Spinal cord (tissue), 10 donors: Measurements from ENCODE around the gene PPP2R2C. TPM values are rescaled to one million over a fixed set of nuclear protein-coding genes. Genes with fewer than 3 reads are reported as not detected.

Experiments used
- DNase-seq, 6 donors: peaks; one replicate each; pipeline versions ENCODE4 v3.0.0 to v3.0.0-alpha.2; 2013 to 2015; ENCODE audit warnings: low spot score in 6 of 6, low read depth in 4 of 6
- H3K27ac ChIP-seq: one replicate; pipeline ENCODE4 v1.5.1; 2013; ENCODE audit warnings: low read depth, low read length, control low read depth
- H3K27me3 ChIP-seq: one replicate; pipeline ENCODE4 v1.6.1; 2013; ENCODE audit warnings: low read length; ENCODE audit not compliant: control insufficient read depth, insufficient read depth
- H3K36me3 ChIP-seq: one replicate; pipeline ENCODE4 v1.6.1; 2013; ENCODE audit warnings: low read length; ENCODE audit not compliant: control insufficient read depth, insufficient read depth
- H3K4me1 ChIP-seq: one replicate; pipeline ENCODE4 v1.6.1; 2013; ENCODE audit warnings: low read length; ENCODE audit not compliant: control insufficient read depth, insufficient read depth
- H3K4me3 ChIP-seq: one replicate; pipeline ENCODE4 v1.5.1; 2013; ENCODE audit warnings: low read depth, low read length, control low read depth
- H3K9me3 ChIP-seq: one replicate; pipeline ENCODE4 v1.6.1; 2013; ENCODE audit warnings: low read length; ENCODE audit not compliant: control insufficient read depth, insufficient read depth
- WGBS: methylation state at CpG from one replicate; pipeline ENCODE4 v1.1.5; 2013; ENCODE audit warnings: missing lambda C conversion rate; ENCODE audit not compliant: insufficient coverage; 5-methylcytosine and 5-hydroxymethylcytosine counted together
- polyA plus RNA-seq, 2 donors: library from polyadenylated mRNA; unstranded; fragments of 120-200 nt; gene quantifications; one replicate each; pipeline ENCODE4 v1.2.1, GENCODE V29; 2013; ENCODE audit not compliant: insufficient read length in 2 of 2
- total RNA-seq, 2 donors: library from RNA; depleted of rRNA in 1 of 2; stranded (reverse); fragments of 120-200 nt in 1 of 2; fragments of >200 nt in 1 of 2; gene quantifications; one replicate each; pipeline versions ENCODE4 v1.2.3 to v1.2.4, GENCODE V29; 2013 to 2014
- donor health status: healthy.

The PPP2R2C gene
- total and polyA plus RNA-seq, 4 donors: 17.2 to 114 (median 75.1) TPM

DNA sequence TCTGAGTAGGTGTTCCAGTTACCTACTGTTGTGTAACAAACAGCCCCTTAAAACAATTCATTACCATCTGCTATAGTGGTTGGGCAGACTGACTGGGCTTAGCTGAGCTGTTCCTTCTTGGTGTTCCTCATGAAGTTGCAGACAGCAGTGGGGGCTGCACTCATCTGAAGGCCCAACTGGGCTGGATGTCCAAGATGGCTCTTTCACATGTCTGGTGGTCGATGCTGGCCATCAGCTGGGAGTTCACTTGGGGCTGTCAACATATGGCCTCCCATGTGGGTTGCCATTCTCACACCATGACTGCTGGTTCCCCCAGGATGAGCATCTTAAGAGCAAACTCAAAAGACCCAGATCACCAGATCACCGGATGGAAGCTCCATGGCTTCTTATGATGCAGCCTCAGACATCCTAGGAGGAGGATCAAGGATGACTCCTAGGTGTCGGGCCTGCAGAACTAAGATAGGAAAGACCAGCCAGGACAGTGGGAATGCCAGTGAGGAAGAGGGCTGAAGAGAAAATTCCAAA, 34.3 kb upstream of the PPP2R2C start:
- Histone ChIP-seq H3K4me1 (peaks cover 3% of the 10 kb centered on the region), H3K4me3 (no peak overlapping the region), H3K36me3 (no peaks in the 10 kb centered on the region), H3K27ac (no peak overlapping the region), H3K9me3 (peaks cover 4% of the 10 kb centered on the region), H3K27me3 (no peaks in the 10 kb centered on the region)
- 90% methylated on average over 3 of the region's 3 CpGs for WGBS
- no peak for DNase-seq

DNA sequence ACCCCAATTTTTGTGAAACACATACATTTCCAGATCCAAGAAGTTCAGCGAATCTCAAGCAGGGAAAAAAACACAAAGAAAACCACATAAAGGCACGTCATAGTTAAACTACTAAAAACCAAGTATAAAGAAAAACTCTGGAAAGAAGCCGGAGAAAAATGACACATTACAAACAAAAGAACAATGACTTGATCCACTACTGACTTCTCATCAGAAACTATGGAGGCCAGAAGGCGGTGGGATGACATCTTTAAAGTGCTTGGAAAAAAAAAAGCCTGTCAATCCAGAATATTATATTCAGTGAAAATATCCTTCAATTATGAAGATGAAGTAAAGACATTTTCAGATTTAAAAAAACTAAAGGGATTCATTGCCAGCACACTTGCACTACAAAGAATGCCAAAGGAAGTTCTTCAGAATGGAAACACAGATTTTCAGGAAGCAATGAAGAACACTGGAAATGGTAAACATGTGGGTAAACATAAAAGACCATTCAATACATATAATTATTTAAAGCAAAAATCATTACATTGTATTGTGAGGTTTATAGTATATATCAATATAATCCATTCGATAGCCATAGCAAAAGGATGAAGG, 32.6 kb upstream of the PPP2R2C start:
- Histone ChIP-seq H3K4me3 (no peak overlapping the region), H3K27ac (no peak overlapping the region), H3K4me1 (peaks cover 10% of the 10 kb centered on the region), H3K9me3 (peaks cover 4% of the 10 kb centered on the region), H3K36me3 (no peaks in the 10 kb centered on the region), H3K27me3 (no peaks in the 10 kb centered on the region)
- WGBS: 46% methylated on average over 2 of the region's 5 CpGs
- no peak for DNase-seq

DNA sequence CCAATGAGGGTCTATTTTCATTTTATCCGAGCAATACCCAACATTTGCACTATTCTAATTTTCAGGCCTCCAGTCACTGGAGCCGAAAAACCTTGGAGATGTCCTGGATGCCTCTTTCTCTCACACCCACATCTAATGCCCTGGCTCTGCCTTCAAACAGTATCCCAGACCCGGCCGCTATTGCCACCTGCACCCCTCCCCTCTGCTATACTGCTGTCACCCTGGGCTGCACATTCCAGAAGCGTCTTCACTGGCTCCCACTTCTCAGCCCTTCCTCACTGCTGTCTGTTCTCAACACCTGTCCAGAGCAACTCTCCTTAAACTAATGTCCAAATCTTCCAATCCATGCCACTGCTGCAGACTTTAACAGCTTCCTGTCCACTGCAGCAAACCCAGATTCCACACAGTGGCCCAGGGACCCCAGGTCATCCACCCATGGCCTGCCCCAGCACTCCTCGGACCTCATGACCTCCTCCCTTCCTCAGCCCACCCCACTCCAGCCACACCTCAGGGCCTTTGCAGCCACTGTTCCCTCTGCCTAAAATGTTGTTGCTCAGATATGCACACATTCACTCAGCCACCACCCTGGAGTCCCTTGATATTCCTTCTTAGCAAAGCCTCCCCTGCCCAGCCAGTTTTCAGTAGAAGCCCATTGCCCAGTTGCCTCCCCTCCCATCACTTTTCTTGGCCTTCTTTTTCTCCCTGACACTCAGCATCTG, 30.5 kb upstream of the PPP2R2C start:
- peaks cover 4% of the 10 kb centered on the region for H3K9me3 ChIP-seq
- peaks cover 7% of the 10 kb centered on the region for H3K4me1 ChIP-seq
- no peaks in the 10 kb centered on the region for H3K27me3 ChIP-seq
- DNase-seq: no peak
- H3K4me3 ChIP-seq: no peak overlapping the region
- no peak overlapping the region for H3K27ac ChIP-seq
- WGBS: 72% methylated on average over 6 of the region's 6 CpGs
- H3K36me3 ChIP-seq: no peaks in the 10 kb centered on the region

DNA sequence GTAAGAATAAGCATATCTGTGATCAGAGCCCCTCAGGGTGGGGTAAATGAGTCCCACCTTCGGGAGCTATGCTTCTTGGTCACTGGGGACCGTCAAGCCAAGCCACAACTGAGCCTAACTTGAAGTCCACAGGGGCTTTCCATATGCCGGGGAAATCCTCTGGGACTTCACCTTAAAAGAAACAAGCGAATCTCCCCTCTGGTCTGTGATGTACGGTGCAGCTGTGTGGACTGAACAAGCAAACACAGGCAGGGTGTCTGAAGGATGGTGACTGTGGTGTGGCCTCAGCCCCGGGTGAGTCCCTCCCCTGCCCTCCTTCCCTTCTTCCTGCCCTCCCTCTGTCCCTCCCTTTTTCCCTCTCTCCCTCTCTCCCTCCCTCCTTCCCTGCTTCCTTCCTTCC, 29.7 kb upstream of the PPP2R2C start:
- no peak overlapping the region for H3K27ac ChIP-seq
- no peaks in the 10 kb centered on the region for H3K36me3 ChIP-seq
- no peak overlapping the region for H3K4me3 ChIP-seq
- no peaks in the 10 kb centered on the region for H3K27me3 ChIP-seq
- peaks cover 4% of the 10 kb centered on the region for H3K9me3 ChIP-seq
- 71% methylated on average over 6 of the region's 6 CpGs for WGBS
- H3K4me1 ChIP-seq: peaks cover 7% of the 10 kb centered on the region
- no peak for DNase-seq

DNA sequence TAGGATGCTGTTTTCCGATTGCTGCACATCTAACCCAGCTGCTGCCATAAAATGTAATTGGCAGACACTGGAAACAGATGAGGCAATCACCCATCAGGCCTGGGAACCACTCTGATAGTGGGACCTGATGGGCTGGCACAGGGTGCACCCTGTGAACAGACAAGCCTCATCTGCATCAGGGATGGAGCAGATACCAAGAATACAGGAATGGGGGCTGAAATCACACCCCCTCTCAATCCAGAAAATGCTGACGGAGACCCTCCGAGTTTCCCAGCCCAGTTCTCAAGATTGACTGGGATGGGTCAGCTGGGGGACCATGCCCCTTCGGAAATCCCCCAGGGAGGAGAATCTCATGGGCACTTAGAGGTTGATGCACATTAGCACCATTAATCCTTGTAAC, 28.8 kb upstream of the PPP2R2C start:
- Histone ChIP-seq H3K4me3 (no peak overlapping the region), H3K4me1 (peaks cover 7% of the 10 kb centered on the region), H3K27ac (no peak overlapping the region), H3K27me3 (no peaks in the 10 kb centered on the region), H3K36me3 (no peaks in the 10 kb centered on the region), H3K9me3 (peaks cover 4% of the 10 kb centered on the region)
- 84% methylated on average over 3 of the region's 4 CpGs for WGBS
- peak in 1 of 6 donors; percentile 1 for DNase-seq

DNA sequence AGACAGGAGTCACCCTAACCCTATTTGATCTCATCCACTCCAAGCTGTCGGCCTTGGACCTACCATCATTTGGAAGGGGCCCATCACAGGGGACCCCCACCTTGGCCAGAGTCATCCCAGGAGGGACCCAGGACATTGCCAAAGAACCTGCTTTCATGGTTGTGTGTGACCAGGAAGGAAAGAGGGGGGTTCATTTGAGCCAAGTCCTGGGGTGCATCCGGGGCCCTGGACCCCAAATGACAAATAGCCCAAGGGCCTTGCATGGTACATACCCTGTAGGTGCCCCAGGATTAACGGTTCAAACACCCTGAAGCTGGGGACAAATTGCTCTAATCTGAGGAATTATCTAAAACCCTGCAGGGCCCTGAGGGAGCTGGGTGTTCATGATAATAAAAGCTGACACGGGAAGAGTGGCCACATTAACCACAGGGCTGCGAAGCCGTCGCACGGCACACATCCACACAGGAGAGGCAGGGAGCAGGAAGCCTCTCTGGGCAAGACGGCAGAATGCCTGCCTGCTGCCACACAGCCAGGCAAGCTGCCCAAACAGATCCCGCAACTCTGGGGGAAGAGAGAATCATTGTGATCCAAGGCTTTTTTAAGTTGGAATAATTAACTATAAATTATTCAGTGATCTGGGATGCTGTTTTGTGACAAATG, 28.2 kb upstream of the PPP2R2C start:
- Histone ChIP-seq H3K4me1 (peaks cover 7% of the 10 kb centered on the region), H3K27ac (no peak overlapping the region), H3K36me3 (no peaks in the 10 kb centered on the region), H3K9me3 (peaks cover 4% of the 10 kb centered on the region), H3K27me3 (no peaks in the 10 kb centered on the region), H3K4me3 (no peak overlapping the region)
- peak in 2 of 6 donors; percentile 75 to 84 for DNase-seq
- WGBS: 29% methylated on average over 8 of the region's 10 CpGs

DNA sequence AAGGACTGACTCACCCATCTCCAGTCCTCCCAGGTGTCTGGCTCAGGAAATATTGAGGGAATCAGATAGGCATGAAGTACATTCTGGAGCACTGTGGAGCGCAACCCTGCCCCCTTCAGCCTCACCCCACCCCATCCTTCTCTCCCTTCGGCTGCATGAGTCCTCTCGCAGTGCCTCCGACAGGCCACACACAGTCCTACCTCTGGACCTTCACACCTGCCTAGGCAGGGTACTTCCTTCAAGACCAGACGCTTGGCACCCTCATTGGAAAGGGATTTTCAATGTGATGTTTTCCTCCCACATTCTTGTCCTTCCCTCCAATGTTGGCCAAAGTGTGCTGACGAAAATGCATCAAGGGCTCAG, 26.8 kb upstream of the PPP2R2C start:
- H3K36me3 ChIP-seq: no peaks in the 10 kb centered on the region
- WGBS: 80% methylated on average over 1 of the region's 6 CpGs
- peaks cover 14% of the 10 kb centered on the region for H3K4me1 ChIP-seq
- no peaks in the 10 kb centered on the region for H3K27me3 ChIP-seq
- H3K27ac ChIP-seq: no peak overlapping the region
- DNase-seq: no peak
- no peak overlapping the region for H3K4me3 ChIP-seq
- no peaks in the 10 kb centered on the region for H3K9me3 ChIP-seq

DNA sequence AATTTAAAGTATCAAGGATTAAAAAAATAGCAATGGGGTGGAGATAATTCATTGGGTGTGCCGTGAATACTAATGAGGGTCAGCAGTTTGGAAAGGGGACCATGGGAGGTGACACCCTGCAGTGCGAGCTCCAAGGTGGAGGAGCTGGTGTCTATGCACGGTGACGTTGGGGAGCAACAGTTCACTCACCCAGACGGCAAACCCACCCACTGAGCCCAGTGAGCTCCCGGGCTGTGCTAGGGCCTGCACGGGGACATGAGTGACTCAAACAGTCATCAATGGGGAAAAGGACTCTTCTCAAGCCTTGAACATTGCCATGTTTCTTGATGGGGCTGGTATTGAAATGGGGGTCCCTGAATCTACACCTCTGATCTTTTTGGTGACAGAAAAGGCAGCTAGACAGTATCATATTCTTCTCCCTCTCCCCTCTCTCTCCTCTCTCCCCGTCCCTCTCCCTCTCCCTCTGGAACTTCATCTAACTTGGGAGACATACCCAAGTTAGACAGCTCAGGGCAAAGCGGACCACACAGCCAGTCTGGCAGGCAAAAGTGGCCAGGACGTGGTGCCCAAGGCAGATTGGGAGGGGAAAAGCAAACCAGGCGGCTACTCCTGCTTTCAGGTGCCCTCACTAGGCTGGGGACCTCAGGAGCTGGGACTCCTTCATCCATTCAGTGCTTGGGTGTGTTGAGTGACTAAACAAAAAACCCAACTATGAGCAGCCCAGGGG, 26.3 kb upstream of the PPP2R2C start:
- no peaks in the 10 kb centered on the region for H3K9me3 ChIP-seq
- no peak for DNase-seq
- no peak overlapping the region for H3K27ac ChIP-seq

DNA sequence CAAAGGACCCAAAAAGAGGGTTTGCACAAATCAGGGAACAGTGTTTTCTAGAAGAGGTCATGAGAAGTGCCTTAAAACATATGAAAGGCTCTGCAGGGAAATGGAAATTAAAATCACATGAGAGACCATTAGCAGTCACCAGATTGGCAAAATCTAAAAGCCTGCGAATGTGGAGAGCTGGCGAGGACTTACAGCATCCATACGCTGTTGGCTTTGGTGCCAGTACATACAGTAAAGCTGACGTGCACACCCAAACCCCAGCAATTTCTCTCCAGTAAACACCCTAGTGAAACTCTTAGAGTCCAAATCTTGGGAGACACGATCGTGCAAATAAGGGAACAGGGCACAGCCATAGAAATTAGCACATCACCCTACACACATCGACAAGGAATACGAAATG, 25.4 kb upstream of the PPP2R2C start:
- DNase-seq: peak in 1 of 6 donors; percentile 60
- Histone ChIP-seq H3K4me1 (peaks cover 28% of the 10 kb centered on the region), H3K27me3 (no peaks in the 10 kb centered on the region), H3K36me3 (no peaks in the 10 kb centered on the region), H3K4me3 (no peak overlapping the region), H3K9me3 (no peaks in the 10 kb centered on the region), H3K27ac (no peak overlapping the region)
- 91% methylated on average over 6 of the region's 8 CpGs for WGBS

More for the DNA sequence above, 26.3 kb upstream of the PPP2R2C start:
- no peaks in the 10 kb centered on the region for H3K27me3 ChIP-seq
- H3K4me1 ChIP-seq: peaks cover 19% of the 10 kb centered on the region
- H3K36me3 ChIP-seq: no peaks in the 10 kb centered on the region
- no peak overlapping the region for H3K4me3 ChIP-seq
- WGBS: 79% methylated on average over 7 of the region's 11 CpGs
